H1 (cell line): Measurements from ENCODE around the gene NPS.

Experiments used
- EP300 ChIP-seq, 2 experiments: IDR thresholded peaks; 1 replicate in 1 of 2; 2 replicates in 1 of 2; pipeline ENCODE4 v1.6.1; 2011 to 2012; ENCODE audit warnings: low read depth in 2 of 2, low read length in 2 of 2, mild to moderate bottlenecking in 2 of 2, borderline replicate concordance in 1 of 2, inconsistent platforms in 1 of 2, moderate library complexity in 1 of 2
- GABPA ChIP-seq: IDR thresholded peaks from 2 replicates; pipeline ENCODE4 v1.6.1; 2011; ENCODE audit warnings: mild to moderate bottlenecking, low read length, moderate library complexity, borderline replicate concordance; ENCODE audit not compliant: insufficient read depth
- RBBP5 ChIP-seq: IDR thresholded peaks from 2 replicates; pipeline ENCODE4 v1.7.1; 2012; ENCODE audit warnings: low read depth, mild to moderate bottlenecking, inconsistent platforms, low read length, moderate library complexity, borderline replicate concordance
- RNF2 ChIP-seq: fragments of 200-900, 300-1000 bp; sonication (generic); IDR thresholded peaks from 2 replicates; pipeline ENCODE4 v1.7.1; 2016; ENCODE audit warnings: borderline replicate concordance, low read depth, mild to moderate bottlenecking, antibody characterized with exemption, low read length; ENCODE audit not compliant: poor library complexity, severe bottlenecking; ENCODE audit errors: missing control alignments
- USF2 ChIP-seq: IDR thresholded peaks from 2 replicates; pipeline ENCODE4 v1.6.1; 2011; ENCODE audit warnings: low read length, improper control_type of control experiment
- TF ChIP-seq, protein P1 (sequence below), 3 experiments: IDR thresholded peaks; 1 replicate in 2 of 3; 2 replicates in 1 of 3; pipeline versions ENCODE4 v1.5.1 to v1.6.1; 2011; ENCODE audit warnings: low read length in 3 of 3, mild to moderate bottlenecking in 3 of 3, inconsistent platforms in 2 of 3, low read depth in 1 of 3, moderate library complexity in 1 of 3; ENCODE audit not compliant: insufficient read depth in 1 of 3; ENCODE audit errors: control extremely low read depth in 1 of 3

DNA sequence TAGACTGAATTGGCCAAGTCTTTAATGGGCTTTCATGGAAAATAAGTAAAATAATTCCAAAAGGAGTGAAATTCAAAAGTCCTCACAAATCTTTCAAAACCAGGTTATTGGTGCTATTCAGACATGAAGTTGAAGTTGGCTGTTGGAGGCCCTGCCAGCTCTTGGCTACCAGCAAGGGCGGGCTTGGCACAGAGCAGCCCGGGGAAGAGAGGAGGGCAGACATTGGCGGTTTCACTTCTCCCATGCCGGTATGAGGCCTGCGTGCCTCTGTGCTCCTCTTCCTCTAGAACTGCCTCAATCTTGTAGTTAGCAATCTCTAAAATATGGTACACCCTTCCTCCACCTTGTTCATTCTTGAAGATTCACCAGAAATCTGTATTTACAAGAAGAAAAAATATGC, 16.4 kb upstream of the NPS start:
- TF ChIP-seq, protein P1, sequence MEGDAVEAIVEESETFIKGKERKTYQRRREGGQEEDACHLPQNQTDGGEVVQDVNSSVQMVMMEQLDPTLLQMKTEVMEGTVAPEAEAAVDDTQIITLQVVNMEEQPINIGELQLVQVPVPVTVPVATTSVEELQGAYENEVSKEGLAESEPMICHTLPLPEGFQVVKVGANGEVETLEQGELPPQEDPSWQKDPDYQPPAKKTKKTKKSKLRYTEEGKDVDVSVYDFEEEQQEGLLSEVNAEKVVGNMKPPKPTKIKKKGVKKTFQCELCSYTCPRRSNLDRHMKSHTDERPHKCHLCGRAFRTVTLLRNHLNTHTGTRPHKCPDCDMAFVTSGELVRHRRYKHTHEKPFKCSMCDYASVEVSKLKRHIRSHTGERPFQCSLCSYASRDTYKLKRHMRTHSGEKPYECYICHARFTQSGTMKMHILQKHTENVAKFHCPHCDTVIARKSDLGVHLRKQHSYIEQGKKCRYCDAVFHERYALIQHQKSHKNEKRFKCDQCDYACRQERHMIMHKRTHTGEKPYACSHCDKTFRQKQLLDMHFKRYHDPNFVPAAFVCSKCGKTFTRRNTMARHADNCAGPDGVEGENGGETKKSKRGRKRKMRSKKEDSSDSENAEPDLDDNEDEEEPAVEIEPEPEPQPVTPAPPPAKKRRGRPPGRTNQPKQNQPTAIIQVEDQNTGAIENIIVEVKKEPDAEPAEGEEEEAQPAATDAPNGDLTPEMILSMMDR (IDR thresholded peaks at IDR 0.05; ENCODE audit: control extremely low read depth in 1 of 3, insufficient read depth in 1 of 3, low read depth in 1 of 3, low read length in 3 of 3), result no peak
- TF ChIP-seq RNF2 (no peak), GABPA (no peak), RBBP5 (no peak), EP300 (IDR thresholded peaks at IDR 0.05; ENCODE audit: borderline replicate concordance in 1 of 2, low read depth in 2 of 2, low read length in 2 of 2) (no peak), USF2 (no peak)
